ENCODE data around the gene APOC4.

- TF ChIP-seq, protein P1, sequence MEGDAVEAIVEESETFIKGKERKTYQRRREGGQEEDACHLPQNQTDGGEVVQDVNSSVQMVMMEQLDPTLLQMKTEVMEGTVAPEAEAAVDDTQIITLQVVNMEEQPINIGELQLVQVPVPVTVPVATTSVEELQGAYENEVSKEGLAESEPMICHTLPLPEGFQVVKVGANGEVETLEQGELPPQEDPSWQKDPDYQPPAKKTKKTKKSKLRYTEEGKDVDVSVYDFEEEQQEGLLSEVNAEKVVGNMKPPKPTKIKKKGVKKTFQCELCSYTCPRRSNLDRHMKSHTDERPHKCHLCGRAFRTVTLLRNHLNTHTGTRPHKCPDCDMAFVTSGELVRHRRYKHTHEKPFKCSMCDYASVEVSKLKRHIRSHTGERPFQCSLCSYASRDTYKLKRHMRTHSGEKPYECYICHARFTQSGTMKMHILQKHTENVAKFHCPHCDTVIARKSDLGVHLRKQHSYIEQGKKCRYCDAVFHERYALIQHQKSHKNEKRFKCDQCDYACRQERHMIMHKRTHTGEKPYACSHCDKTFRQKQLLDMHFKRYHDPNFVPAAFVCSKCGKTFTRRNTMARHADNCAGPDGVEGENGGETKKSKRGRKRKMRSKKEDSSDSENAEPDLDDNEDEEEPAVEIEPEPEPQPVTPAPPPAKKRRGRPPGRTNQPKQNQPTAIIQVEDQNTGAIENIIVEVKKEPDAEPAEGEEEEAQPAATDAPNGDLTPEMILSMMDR (conservative IDR thresholded peaks at IDR 0.05): no peak
- TF ChIP-seq ZFX (IDR thresholded peaks at IDR 0.05): no peak
These were observed 45.2 kb downstream of the APOC4 start for GRCh38 chr19:44987148-44987675.

Data from C4-2B (cell line).